RWPE2 (cell line): Measurements from ENCODE around the gene PCDHGB1.
"Not testable (repeated sequence)": the region's sequence is repeated elsewhere in the genome, so short reads cannot be mapped to it uniquely, and the experiment has no call there.

ENCODE experiments used
- ATAC-seq: fragments of 200-7000 bp; cut with Tn5 transposase; 3 replicates; pipeline ENCODE4 v1.9.1; 2021; ENCODE audit warnings: low read depth
- DNase-seq: peaks from one replicate; pipeline ENCODE4 v3.0.0-alpha.2; 2020; ENCODE audit warnings: low spot score
- H3K27ac ChIP-seq: fragments of 450-650 bp; 2 replicates; pipeline ENCODE4 v1.5.1; 2017; ENCODE audit warnings: mild to moderate bottlenecking; ENCODE audit not compliant: poor library complexity, severe bottlenecking
- H3K27me3 ChIP-seq: fragments of 250-450 bp; sonication (Bioruptor Pico); 2 replicates; pipeline ENCODE4 v1.5.1; 2021; ENCODE audit warnings: mild to moderate bottlenecking, moderate library complexity; ENCODE audit not compliant: insufficient read depth, poor library complexity, severe bottlenecking
- H3K36me3 ChIP-seq: fragments of 250-450 bp; sonication (Bioruptor Pico); 2 replicates; pipeline ENCODE4 v1.5.1; 2020; ENCODE audit warnings: low read depth, mild to moderate bottlenecking, moderate library complexity
- H3K4me1 ChIP-seq: fragments of 250-450 bp; sonication (Bioruptor Pico); 2 replicates; pipeline ENCODE4 v1.5.1; 2021; ENCODE audit warnings: mild to moderate bottlenecking, moderate library complexity; ENCODE audit not compliant: insufficient read depth, poor library complexity, severe bottlenecking
- H3K4me3 ChIP-seq: fragments of 250-450 bp; sonication (Bioruptor Pico); 2 replicates; pipeline ENCODE4 v1.5.1; 2021; ENCODE audit warnings: mild to moderate bottlenecking, moderate library complexity; ENCODE audit not compliant: severe bottlenecking
- H3K9me3 ChIP-seq: fragments of 250-450 bp; sonication (Bioruptor Pico); 2 replicates; pipeline ENCODE4 v1.5.1; 2021; ENCODE audit warnings: mild to moderate bottlenecking, moderate library complexity; ENCODE audit not compliant: severe bottlenecking
- CTCF ChIP-seq: fragments of 450-650 bp; IDR thresholded peaks from one replicate; pipeline ENCODE4 v1.5.1; 2017; ENCODE audit warnings: mild to moderate bottlenecking, moderate library complexity; ENCODE audit not compliant: poor library complexity, severe bottlenecking

PCDHGB1 gene

GRCh38 chr5:141349917-141350619 is at the start of gene PCDHGB1:
Gene PCDHGB1 (plus strand): TSS chr5:141350099. CDS start chr5:141350261, 162 bp downstream.
- Histone ChIP-seq H3K4me1 (no peaks in the 10 kb centered on the region), H3K27ac (no peak within 1 kb of the TSS), H3K36me3 (no peaks in the 10 kb centered on the region), H3K4me3 (no peak within 1 kb of the TSS), H3K9me3 (no peaks in the 10 kb centered on the region), H3K27me3 (peaks cover 76% of the 10 kb centered on the region)
- peak; percentile 49 for TF ChIP-seq CTCF
- DNase-seq (no peak), ATAC-seq (peak; percentile 50; the same call in 2 of the 3 replicates)

- Histone ChIP-seq H3K36me3 (no peaks in the 10 kb centered on the region), H3K9me3 (peaks cover 11% of the 10 kb centered on the region), H3K27me3 (no peaks in the 10 kb centered on the region), H3K27ac (no peak within 1 kb of the TSS), H3K4me3 (no peak within 1 kb of the TSS), H3K4me1 (no peaks in the 10 kb centered on the region)
- DNase-seq = no peak
- TF ChIP-seq CTCF = no peak
- ATAC-seq = no peak
Observed at GRCh38 chr5:141303756-141304155, 46.1 kb upstream of the PCDHGB1 start, which contains the start of gene SLC25A2. Gene SLC25A2 (minus strand): TSS chr5:141304049. CDS start chr5:141303865, 184 bp downstream.

DNA sequence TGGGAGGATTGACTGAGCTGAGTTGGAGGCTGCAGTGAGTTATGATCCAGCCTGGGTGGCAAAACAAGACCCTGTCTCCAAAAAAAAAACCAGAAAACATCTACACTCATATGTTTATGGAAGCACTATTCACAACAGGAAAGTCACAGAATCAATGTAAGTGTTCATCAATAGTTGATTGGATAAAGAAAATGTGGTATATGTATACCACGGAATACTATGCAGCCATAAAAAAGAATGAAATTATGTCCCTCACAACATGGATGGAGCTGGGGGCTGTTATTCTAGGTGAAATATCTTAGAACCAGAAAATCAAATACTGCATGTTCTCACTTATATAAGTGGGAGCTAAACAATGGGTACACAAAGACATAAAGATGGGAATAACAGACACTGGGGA is 43.3 kb upstream of the PCDHGB1 start:
- Histone ChIP-seq H3K9me3 (peaks cover 11% of the 10 kb centered on the region), H3K4me3 (no peak overlapping the region), H3K36me3 (no peaks in the 10 kb centered on the region), H3K27me3 (no peaks in the 10 kb centered on the region), H3K4me1 (no peaks in the 10 kb centered on the region), H3K27ac (no peak overlapping the region)
- ATAC-seq (no peak), DNase-seq (no peak)
- TF ChIP-seq CTCF = no peak

DNA sequence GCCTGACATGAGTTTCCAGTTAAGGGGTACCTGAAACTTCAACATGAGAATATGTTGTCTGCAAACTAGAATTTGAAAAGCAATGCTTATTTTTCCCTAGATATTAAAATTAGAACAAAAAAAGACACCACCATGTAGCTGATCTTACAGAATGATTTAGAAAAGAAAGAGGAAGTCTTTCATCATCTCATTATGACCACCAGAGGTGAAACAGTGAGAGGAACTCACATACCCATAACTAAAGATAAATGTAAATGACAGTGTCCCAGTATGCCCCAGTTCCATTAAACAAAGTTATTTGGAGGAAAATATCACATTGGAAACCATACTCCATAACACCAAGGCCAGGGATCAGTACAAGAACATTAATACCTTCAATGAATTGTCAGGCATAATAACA is 36.2 kb upstream of the PCDHGB1 start:
- no peak for DNase-seq
- Histone ChIP-seq H3K4me1 (no peaks in the 10 kb centered on the region), H3K27ac (no peak overlapping the region), H3K36me3 (peaks cover 10% of the 10 kb centered on the region), H3K4me3 (no peak overlapping the region), H3K9me3 (peaks cover 22% of the 10 kb centered on the region), H3K27me3 (no peaks in the 10 kb centered on the region)
- TF ChIP-seq CTCF = no peak
- no peak for ATAC-seq

GRCh38 chr5:141316963-141317362 is 32.9 kb upstream of the PCDHGB1 start:
- not testable (repeated sequence) for H3K4me3 ChIP-seq, H3K27ac ChIP-seq, H3K4me1 ChIP-seq, H3K27me3 ChIP-seq, ATAC-seq, DNase-seq
- Histone ChIP-seq H3K36me3 (peaks cover 24% of the 10 kb centered on the region), H3K9me3 (peaks cover 36% of the 10 kb centered on the region)
